ENCODE measurements around the gene KRT81. TPM values are rescaled to one million over a fixed set of nuclear protein-coding genes. Genes with fewer than 3 reads are reported as not detected.

The KRT81 gene
- total and polyA plus RNA-seq, 2 of the 4 experiments (the other 2 are of a cell fraction), result under 0.01 to 0.05 TPM

DNA sequence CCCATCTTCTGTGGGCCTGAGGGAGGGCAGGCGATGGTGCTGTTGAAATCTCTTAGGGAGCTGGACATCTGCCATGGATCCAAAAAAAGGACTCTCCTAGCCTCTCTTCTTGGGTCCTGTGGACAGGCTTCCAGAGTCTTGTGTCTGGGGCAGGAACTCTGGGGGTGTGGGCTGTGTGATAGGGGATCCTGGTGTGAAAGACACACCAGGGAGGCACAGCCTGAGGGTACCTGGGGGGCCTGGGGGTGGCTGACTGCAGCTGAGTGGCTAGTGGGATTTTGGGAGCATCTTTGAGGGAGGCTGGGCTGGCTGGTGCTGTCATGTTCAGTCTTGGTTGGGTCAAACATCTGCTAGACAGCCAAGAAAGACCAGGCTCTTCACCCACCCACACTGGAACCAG is 31.7 kb upstream of the KRT81 start:
- intact Hi-C loops (cut with micrococcal nuclease), result no loop called here
- DNase-seq, result no peak
- Histone ChIP-seq H3K56ac (ENCODE audit: extremely low read depth, insufficient read depth, low read length) (no peak overlapping the region), H4K91ac (ENCODE audit: insufficient read depth, low read depth, low read length) (no peak overlapping the region), H3K4me1 (ENCODE audit: control insufficient read depth, insufficient read depth, low read length) (no peaks in the 10 kb centered on the region), H3K27me3 (ENCODE audit: control insufficient read depth, insufficient read depth, low read length) (peaks cover 70% of the 10 kb centered on the region), H2BK20ac (ENCODE audit: low read depth, low read length) (no peak overlapping the region), H3K27ac (ENCODE audit: insufficient read depth, low read length) (no peak overlapping the region), H3K18ac (ENCODE audit: low read depth, low read length) (no peak overlapping the region), H3K4me2 (ENCODE audit: low read depth, low read length) (no peak overlapping the region), H3K4me3 (ENCODE audit: insufficient read depth, low read depth, low read length) (no peak overlapping the region), H3K9me3 (ENCODE audit: control insufficient read depth, insufficient read depth, low read length) (no peaks in the 10 kb centered on the region), H2BK15ac (ENCODE audit: low read depth, low read length) (no peak overlapping the region), H3K9ac (ENCODE audit: low read depth, low read length) (no peak overlapping the region), H3K79me1 (ENCODE audit: low read depth in 1 of 2, low read length in 2 of 2) (no peaks in the 10 kb centered on the region), H3K9me1 (ENCODE audit: insufficient read depth, low read length) (no peaks in the 10 kb centered on the region), H3K23ac (ENCODE audit: low read depth, low read length) (no peak overlapping the region), H3K4ac (ENCODE audit: low read depth, low read length) (no peak overlapping the region), H3K14ac (replicated peaks; ENCODE audit: low read depth, low read length) (no peak overlapping the region), H3K36me3 (ENCODE audit: control insufficient read depth, insufficient read depth, low read length) (no peaks in the 10 kb centered on the region), H2AK5ac (ENCODE audit: low read depth, low read length) (no peak overlapping the region), H2BK120ac (ENCODE audit: low read depth, low read length) (no peak overlapping the region), H2AK9ac (replicated peaks; ENCODE audit: low read depth, low read length, poor library complexity) (no peak overlapping the region), H2BK5ac (ENCODE audit: low read depth, low read length, poor library complexity, severe bottlenecking) (no peak overlapping the region), H4K8ac (ENCODE audit: low read depth in 2 of 2, low read length in 2 of 2) (no peak overlapping the region), H4K5ac (ENCODE audit: low read depth, low read length) (no peak overlapping the region), H2AFZ (replicated peaks; ENCODE audit: low read length, poor library complexity) (no peak overlapping the region), H4K20me1 (ENCODE audit: insufficient read depth, low read length) (no peaks in the 10 kb centered on the region)
- in situ Hi-C loops (cut with MboI; ENCODE audit: low sequenced_read_pairs), result no loop called here
- BruUV-seq (replicated peaks), result no TSS peak
- dilution Hi-C loops (cut with HindIII; ENCODE audit: low sequenced_read_pairs, unreplicated experiment), result no loop called here
- no peak for ATAC-seq (ENCODE audit: low read depth)
- TF ChIP-seq RFX5 (IDR thresholded peaks at IDR 0.05; ENCODE audit: low read depth, low read length) (no peak), BHLHE40 (IDR thresholded peaks at IDR 0.05; ENCODE audit: low read depth, low read length) (no peak)
- WGBS, 2 experiments (ENCODE audit: extremely low coverage in 2 of 2, insufficient read length in 1 of 2), result no CpG with 5 or more reads among the region's 1 CpG
- ChIA-PET POLR2A (ENCODE audit: unreplicated experiment) (no interaction called here), CTCF (no interaction called here)

All from IMR-90 (cell line).